WTC11 (cell line): Measurements from ENCODE around the gene NANOG. TPM values are rescaled to one million over a fixed set of nuclear protein-coding genes. Genes with fewer than 3 reads are reported as not detected.

Experiments used
- ATAC-seq: fragments of 200-7000 bp; cut with Tn5 transposase; 2 replicates; pipeline ENCODE4 v1.10.0; 2021; ENCODE audit warnings: mild to moderate bottlenecking, moderate library complexity
- CTCF ChIA-PET: fragments of 300-600 bp; sonication (Branson Sonifier 250); formaldehyde crosslinking; loops from one replicate; lab custom pipeline; 2021; ENCODE audit warnings: antibody characterized with exemption; lab: Charles Lee
- POLR2A ChIA-PET: fragments of 350-600 bp; sonication (Branson Sonifier 250); formaldehyde crosslinking; loops from one replicate; lab custom pipeline; 2021; ENCODE audit warnings: antibody characterized with exemption; lab: Charles Lee
- DNase-seq: peaks from one replicate; pipeline ENCODE4 v3.0.0; 2021; ENCODE audit warnings: low spot score
- H3K27ac Mint-ChIP-seq: 2 replicates; pipeline ENCODE4 v1.8.0; 2021; ENCODE audit warnings: mixed read lengths
- H3K27me3 Mint-ChIP-seq: 2 replicates; pipeline ENCODE4 v1.8.0; 2021; ENCODE audit warnings: low read depth, mild to moderate bottlenecking, moderate library complexity, mixed read lengths
- H3K36me3 Mint-ChIP-seq: 2 replicates; pipeline ENCODE4 v1.8.0; 2021; ENCODE audit warnings: mixed read lengths
- H3K4me1 Mint-ChIP-seq: 2 replicates; pipeline ENCODE4 v1.8.0; 2022; ENCODE audit warnings: mixed read lengths
- H3K4me3 Mint-ChIP-seq: 2 replicates; pipeline ENCODE4 v1.8.0; 2021; ENCODE audit warnings: mild to moderate bottlenecking, moderate library complexity, mixed read lengths
- H3K9me3 Mint-ChIP-seq: 2 replicates; pipeline ENCODE4 v1.8.0; 2021; ENCODE audit warnings: mixed read lengths
- ATF1 ChIP-seq: sonication (generic); formaldehyde crosslinking; IDR thresholded peaks from 2 replicates; pipeline ENCODE4 v1.8.1; 2023; ENCODE audit warnings: mild to moderate bottlenecking, moderate library complexity, missing genetic modification reagents
- ATF2 ChIP-seq: sonication (generic); formaldehyde crosslinking; IDR thresholded peaks from 2 replicates; pipeline ENCODE4 v1.8.1; 2022; ENCODE audit warnings: low read depth, missing genetic modification reagents, borderline replicate concordance
- CREB1 ChIP-seq: sonication (generic); formaldehyde crosslinking; IDR thresholded peaks from 2 replicates; pipeline ENCODE4 v1.8.0; 2023; ENCODE audit warnings: mild to moderate bottlenecking, missing genetic modification reagents
- CREM ChIP-seq: sonication (generic); formaldehyde crosslinking; IDR thresholded peaks from 2 replicates; pipeline ENCODE4 v1.8.1; 2022; ENCODE audit warnings: mild to moderate bottlenecking, missing genetic modification reagents, moderate library complexity
- CTCF ChIP-seq: fragments of 200-600 bp; IDR thresholded peaks from 2 replicates; pipeline ENCODE4 v1.8.0; 2022; ENCODE audit warnings: antibody characterized with exemption
- EMX1 ChIP-seq: fragments of 250-450 bp; sonication (Bioruptor Pico); IDR thresholded peaks from 2 replicates; pipeline ENCODE4 v1.8.0; 2021; ENCODE audit warnings: mild to moderate bottlenecking
- ETV6 ChIP-seq: sonication (generic); formaldehyde crosslinking; IDR thresholded peaks from 2 replicates; pipeline ENCODE4 v1.8.1; 2022; ENCODE audit warnings: mild to moderate bottlenecking, missing genetic modification reagents
- FOXK1 ChIP-seq: sonication (generic); formaldehyde crosslinking; IDR thresholded peaks from 2 replicates; pipeline ENCODE4 v1.8.0; 2022; ENCODE audit warnings: mild to moderate bottlenecking, moderate library complexity, missing genetic modification reagents
- HMGA2 ChIP-seq: fragments of 250-450 bp; sonication (Bioruptor Pico); IDR thresholded peaks from 2 replicates; pipeline ENCODE4 v1.4.0; 2021; ENCODE audit warnings: mild to moderate bottlenecking, moderate library complexity
- JAZF1 ChIP-seq: fragments of 250-450 bp; sonication (Bioruptor Pico); IDR thresholded peaks from 2 replicates; pipeline ENCODE4 v1.9.0; 2021; ENCODE audit warnings: moderate library complexity, mild to moderate bottlenecking, inconsistent platforms
- NFYB ChIP-seq: sonication (generic); formaldehyde crosslinking; conservative IDR thresholded peaks from 2 replicates; pipeline ENCODE4 v1.8.0; 2022; ENCODE audit warnings: low read depth, missing genetic modification reagents
- NR1H2 ChIP-seq: sonication (generic); formaldehyde crosslinking; IDR thresholded peaks from 2 replicates; pipeline ENCODE4 v1.9.0; 2021; ENCODE audit warnings: mild to moderate bottlenecking, moderate library complexity, missing genetic modification reagents
- NR2C2 ChIP-seq: sonication (generic); formaldehyde crosslinking; IDR thresholded peaks from 2 replicates; pipeline ENCODE4 v1.8.0; 2022; ENCODE audit warnings: mild to moderate bottlenecking, missing genetic modification reagents
- PRRX2 ChIP-seq: fragments of 250-450 bp; sonication (Bioruptor Pico); IDR thresholded peaks from 2 replicates; pipeline ENCODE4 v1.8.0; 2021; ENCODE audit warnings: mild to moderate bottlenecking
- RORB ChIP-seq: fragments of 250-450 bp; sonication (Bioruptor Pico); IDR thresholded peaks from 2 replicates; pipeline ENCODE4 v1.9.0; 2021; ENCODE audit warnings: mild to moderate bottlenecking
- TCF7 ChIP-seq: sonication (generic); formaldehyde crosslinking; IDR thresholded peaks from 2 replicates; pipeline ENCODE4 v1.8.0; 2022; ENCODE audit warnings: mild to moderate bottlenecking, low read depth, missing genetic modification reagents, moderate library complexity
- TP53 ChIP-seq: sonication (generic); formaldehyde crosslinking; IDR thresholded peaks from 2 replicates; pipeline ENCODE4 v1.8.1; 2023; ENCODE audit warnings: mild to moderate bottlenecking, missing genetic modification reagents
- ZNF138 ChIP-seq: sonication (generic); formaldehyde crosslinking; conservative IDR thresholded peaks from 2 replicates; pipeline ENCODE4 v1.8.1; 2022; ENCODE audit warnings: mild to moderate bottlenecking, moderate library complexity, missing genetic modification reagents
- ZNF219 ChIP-seq: sonication (generic); formaldehyde crosslinking; IDR thresholded peaks from 2 replicates; pipeline ENCODE4 v1.8.0; 2023; ENCODE audit warnings: missing genetic modification reagents, mild to moderate bottlenecking, borderline replicate concordance
- ZNF263 ChIP-seq: sonication (generic); formaldehyde crosslinking; IDR thresholded peaks from 2 replicates; pipeline ENCODE4 v1.8.1; 2022; ENCODE audit warnings: low read depth, mild to moderate bottlenecking, moderate library complexity, missing genetic modification reagents
- ZNF281 ChIP-seq: sonication (generic); formaldehyde crosslinking; IDR thresholded peaks from 2 replicates; pipeline ENCODE4 v1.8.0; 2023; ENCODE audit warnings: mild to moderate bottlenecking, missing genetic modification reagents
- ZNF423 ChIP-seq: fragments of 250-450 bp; sonication (Bioruptor Pico); IDR thresholded peaks from 2 replicates; pipeline ENCODE4 v2.1.2; 2022; ENCODE audit warnings: mild to moderate bottlenecking, moderate library complexity
- ZNF671 ChIP-seq: fragments of 250-450 bp; sonication (Bioruptor Pico); IDR thresholded peaks from 2 replicates; pipeline ENCODE4 v1.8.0; 2021; ENCODE audit warnings: mild to moderate bottlenecking
- total RNA-seq: library from RNA; stranded (reverse); gene quantifications from 3 replicates; pipeline ENCODE4 v1.2.3, GENCODE V29; 2021
- TF ChIP-seq, protein P1 (sequence below): sonication (generic); formaldehyde crosslinking; IDR thresholded peaks from 2 replicates; pipeline ENCODE4 v1.8.0; 2022; ENCODE audit warnings: mild to moderate bottlenecking, missing genetic modification reagents

NANOG gene
- total RNA-seq, 1 experiment from 2014 or later: 387 TPM

DNA sequence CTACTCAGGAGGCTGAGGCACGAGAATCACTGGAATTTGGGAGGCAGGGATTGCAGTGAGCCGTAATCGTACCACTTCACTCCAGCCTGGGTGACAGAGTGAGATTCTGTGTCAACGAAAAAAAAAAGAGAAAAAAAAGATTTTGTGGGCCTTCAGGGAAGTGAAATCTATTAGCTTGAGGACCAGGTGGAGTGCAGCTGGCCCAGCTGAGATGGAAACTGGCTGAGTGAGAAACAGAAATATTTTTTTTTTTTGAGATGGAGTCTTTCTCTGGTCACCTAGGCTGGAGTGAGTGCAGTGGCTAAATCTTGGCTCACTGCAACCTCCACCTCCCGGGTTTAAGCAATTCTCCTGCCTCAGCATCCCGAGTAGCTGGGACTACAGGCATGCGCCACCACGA is 39.8 kb upstream of the NANOG start:
- Mint-ChIP-seq H3K36me3 (peaks cover 9% of the 10 kb centered on the region), H3K27me3 (no peaks in the 10 kb centered on the region), H3K4me1 (peaks cover 14% of the 10 kb centered on the region), H3K27ac (no peak overlapping the region), H3K4me3 (no peak overlapping the region), H3K9me3 (peaks cover 7% of the 10 kb centered on the region)
- POLR2A ChIA-PET: no interaction called here
- TF ChIP-seq ATF1 (CRISPR knock-in tag): no peak
- no peak for TF ChIP-seq PRRX2 (CRISPR knock-in tag)
- no peak for TF ChIP-seq FOXK1
- no peak for TF ChIP-seq ZNF263 (CRISPR knock-in tag)
- TF ChIP-seq ZNF281: no peak
- no peak for TF ChIP-seq CREM (CRISPR knock-in tag)
- no peak for TF ChIP-seq TP53
- TF ChIP-seq RORB (CRISPR knock-in tag): no peak
- no peak for TF ChIP-seq NR2C2 (CRISPR knock-in tag)
- no peak for TF ChIP-seq ZNF671 (CRISPR knock-in tag)
- TF ChIP-seq ZNF219 (CRISPR knock-in tag): no peak
- no peak for TF ChIP-seq ETV6 (CRISPR knock-in tag)
- no peak for TF ChIP-seq NR1H2
- no peak for TF ChIP-seq CTCF
- TF ChIP-seq ATF2: no peak
- no peak for TF ChIP-seq JAZF1
- TF ChIP-seq ZNF423 (CRISPR knock-in tag): no peak
- TF ChIP-seq EMX1 (CRISPR knock-in tag): no peak
- TF ChIP-seq CREB1 (CRISPR knock-in tag): no peak
- CTCF ChIA-PET: no interaction called here
- DNase-seq (no peak), ATAC-seq (no peak)

DNA sequence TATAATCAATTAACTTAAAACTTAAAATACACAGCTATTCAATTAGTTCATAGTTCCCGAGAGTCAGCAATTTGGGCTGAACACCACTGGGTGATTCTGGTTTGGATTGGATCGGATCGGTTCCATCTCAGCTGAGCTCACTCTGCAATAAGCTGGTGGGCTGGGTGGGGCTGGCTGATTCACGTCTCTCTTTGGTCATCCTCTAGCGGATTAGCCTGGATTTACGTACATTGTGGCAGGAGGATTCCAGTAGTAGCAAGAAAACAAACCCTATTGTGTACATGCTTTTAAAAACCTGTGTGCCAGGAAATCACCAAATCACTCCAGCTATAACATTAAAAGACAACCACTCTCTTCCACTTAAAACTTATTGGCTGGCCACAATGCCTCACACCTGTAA is 38.9 kb upstream of the NANOG start:
- Mint-ChIP-seq H3K4me3 (no peak overlapping the region), H3K9me3 (peaks cover 7% of the 10 kb centered on the region), H3K27ac (peak overlapping the region; percentile 39; the same call in 1 of the 2 replicates), H3K36me3 (peaks cover 9% of the 10 kb centered on the region), H3K27me3 (no peaks in the 10 kb centered on the region), H3K4me1 (peaks cover 14% of the 10 kb centered on the region)
- ChIA-PET POLR2A (no interaction called here), CTCF (no interaction called here)
- ATAC-seq: no peak
- TF ChIP-seq ZNF138 (CRISPR knock-in tag) (no peak), NR1H2 (no peak), TCF7 (no peak), RORB (CRISPR knock-in tag) (no peak), NFYB (CRISPR knock-in tag) (no peak), HMGA2 (no peak)
- TF ChIP-seq, protein P1, sequence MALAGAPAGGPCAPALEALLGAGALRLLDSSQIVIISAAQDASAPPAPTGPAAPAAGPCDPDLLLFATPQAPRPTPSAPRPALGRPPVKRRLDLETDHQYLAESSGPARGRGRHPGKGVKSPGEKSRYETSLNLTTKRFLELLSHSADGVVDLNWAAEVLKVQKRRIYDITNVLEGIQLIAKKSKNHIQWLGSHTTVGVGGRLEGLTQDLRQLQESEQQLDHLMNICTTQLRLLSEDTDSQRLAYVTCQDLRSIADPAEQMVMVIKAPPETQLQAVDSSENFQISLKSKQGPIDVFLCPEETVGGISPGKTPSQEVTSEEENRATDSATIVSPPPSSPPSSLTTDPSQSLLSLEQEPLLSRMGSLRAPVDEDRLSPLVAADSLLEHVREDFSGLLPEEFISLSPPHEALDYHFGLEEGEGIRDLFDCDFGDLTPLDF (CRISPR knock-in tag): no peak
- no peak for DNase-seq
